Raji (cell line): ENCODE measurements around the gene DOCK11.

Experiments used
- POLR2A ChIP-seq: IDR thresholded peaks from 2 replicates; pipeline ENCODE4 v1.6.1; 2011; ENCODE audit warnings: low read depth, low read length, control low read depth; ENCODE audit not compliant: insufficient read depth

The DOCK11 gene

DNA sequence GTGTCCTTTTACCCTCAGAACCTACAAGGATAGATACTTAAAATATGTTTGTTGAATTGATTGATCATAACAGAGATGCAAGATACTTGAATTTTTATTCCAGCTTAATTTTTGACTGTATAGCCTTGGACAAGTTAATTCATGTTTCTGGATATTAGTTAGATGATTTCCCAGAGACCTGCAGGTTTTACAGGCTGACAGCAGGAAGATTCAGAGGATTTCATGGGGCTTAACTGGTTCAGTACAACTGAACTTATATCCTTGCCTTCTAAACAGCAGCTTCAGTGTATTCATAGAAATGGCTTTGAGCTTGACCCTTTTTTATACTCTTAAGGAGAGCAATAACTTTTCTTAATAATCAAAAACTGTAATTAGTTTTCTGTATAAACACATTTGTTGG lies 169.6 kb downstream of the DOCK11 start:
- TF ChIP-seq POLR2A: no peak

DNA sequence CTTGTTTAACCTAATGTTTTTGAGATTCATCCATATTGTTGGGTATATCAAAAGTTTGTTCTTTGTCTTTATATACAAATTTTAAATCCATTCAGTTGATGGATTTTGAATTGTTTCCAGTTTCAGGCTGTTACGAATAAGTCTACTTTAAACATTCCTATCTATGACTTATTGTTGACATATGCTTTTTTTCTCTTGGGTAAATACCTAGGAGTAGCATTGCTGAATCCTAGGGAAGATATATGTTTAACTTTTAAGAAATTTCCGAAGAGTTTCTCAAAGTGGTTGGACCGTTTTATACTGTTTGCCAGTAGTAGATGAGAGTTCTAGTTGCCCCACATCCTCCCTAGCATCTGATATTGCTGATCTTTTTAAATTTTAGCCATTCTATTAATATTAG lies 170.9 kb downstream of the DOCK11 start:
- no peak for TF ChIP-seq POLR2A

- no peak for TF ChIP-seq POLR2A
Measured at GRCh38 chrX:118669435-118669834, 173.8 kb downstream of the DOCK11 start.

DNA sequence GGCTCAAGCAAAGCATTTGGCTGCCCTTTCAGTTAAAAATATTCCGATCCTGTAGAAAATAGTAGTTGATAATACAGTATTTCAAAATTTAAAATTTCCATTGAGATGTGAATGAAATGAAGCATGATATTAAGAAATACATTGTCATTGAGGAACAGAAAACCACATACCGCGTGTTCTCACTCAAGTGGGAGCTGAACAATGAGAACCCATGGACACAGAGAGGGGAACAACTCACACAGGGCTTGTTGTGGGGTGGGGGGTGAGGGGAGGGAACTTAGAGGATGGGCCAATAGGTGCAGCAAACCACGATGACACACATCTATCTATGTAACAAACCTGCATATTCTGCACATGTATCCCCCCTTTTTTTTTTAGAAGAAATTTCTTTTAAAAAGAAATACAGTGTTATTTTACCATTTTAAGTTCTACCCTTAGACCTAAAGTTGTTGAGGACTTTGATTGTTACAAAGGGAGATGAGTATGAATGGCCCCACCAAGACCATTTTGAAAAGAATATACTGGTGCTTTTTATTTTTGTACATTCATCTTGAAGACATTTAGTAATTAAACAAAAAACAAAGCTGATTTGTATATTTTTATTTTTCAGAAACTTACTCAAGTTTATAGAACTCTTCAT lies 179.8 kb downstream of the DOCK11 start:
- no peak for TF ChIP-seq POLR2A

DNA sequence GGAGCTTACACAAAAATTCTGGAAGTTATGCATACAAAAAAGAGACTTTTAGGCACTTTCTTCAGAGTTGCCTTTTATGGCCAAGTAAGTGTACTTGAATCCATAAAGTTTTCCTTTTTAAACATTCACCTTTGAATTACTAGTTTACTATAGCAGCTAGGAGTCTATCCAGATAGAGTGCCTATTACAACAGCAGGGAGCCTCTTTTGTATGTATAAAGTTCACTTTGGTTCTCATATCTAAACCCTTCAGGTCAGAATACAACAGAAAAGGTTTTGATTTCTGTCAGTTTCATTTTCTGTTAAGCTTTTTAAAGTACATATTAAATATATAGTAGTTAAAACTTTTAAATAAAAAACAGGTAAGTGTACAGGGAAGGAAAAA lies 180.3 kb downstream of the DOCK11 start:
- no peak for TF ChIP-seq POLR2A

- TF ChIP-seq POLR2A: no peak
Measured at GRCh38 chrX:118677318-118677717, 181.7 kb downstream of the DOCK11 start.

DNA sequence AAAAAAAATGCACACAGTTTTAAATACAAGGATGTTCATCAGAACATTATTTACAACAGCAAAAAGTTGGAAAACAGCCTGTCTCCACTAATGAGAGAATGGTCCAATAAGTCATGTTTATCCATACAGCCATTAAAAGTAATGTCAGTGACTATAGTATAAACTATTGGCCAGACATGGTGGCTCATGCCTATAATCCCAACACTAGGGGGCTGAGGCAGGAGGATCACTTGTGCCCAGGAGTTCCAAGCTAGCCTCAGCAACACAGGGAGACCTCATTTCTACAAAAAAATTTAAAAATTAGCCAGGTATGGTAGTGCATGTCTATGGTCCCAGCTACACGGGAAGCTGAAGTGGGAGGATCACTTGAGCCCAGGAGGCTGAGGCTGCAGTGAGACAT lies 183.7 kb downstream of the DOCK11 start:
- TF ChIP-seq POLR2A: no peak

DNA sequence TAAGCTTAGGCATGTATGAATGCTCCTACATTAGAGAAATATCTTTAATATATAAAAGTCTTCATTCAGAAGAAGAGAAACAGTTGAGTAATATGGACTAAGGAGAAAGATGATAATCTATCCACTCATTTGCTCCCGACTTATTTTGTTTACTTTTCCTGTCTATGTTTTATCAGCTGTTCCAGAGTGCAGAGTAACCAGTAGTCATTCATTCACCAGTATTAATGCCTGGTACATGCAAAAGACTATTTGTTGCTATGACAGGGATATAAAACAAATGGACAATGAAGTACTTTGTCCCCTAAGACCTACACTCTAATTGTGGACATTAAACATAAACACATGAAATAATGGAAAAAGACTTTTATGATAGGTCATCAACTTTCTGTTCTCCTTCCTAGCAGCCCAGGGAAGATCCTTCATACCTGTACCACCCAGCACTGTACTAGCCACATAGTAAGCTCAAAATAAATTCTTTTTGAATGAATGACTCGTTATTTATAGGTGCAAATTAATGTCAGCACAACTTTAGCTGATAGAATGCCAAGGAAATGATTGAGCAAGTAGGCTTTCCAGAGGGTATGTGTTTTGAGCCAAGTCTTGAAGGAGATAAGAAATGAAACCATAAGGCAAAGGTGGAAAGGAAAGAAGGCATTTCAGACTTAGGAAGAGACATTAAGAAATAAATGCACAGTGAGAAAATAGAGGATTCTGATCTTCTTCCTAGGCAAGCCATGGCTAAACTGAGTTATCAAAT lies 186.8 kb downstream of the DOCK11 start:
- TF ChIP-seq POLR2A: no peak

DNA sequence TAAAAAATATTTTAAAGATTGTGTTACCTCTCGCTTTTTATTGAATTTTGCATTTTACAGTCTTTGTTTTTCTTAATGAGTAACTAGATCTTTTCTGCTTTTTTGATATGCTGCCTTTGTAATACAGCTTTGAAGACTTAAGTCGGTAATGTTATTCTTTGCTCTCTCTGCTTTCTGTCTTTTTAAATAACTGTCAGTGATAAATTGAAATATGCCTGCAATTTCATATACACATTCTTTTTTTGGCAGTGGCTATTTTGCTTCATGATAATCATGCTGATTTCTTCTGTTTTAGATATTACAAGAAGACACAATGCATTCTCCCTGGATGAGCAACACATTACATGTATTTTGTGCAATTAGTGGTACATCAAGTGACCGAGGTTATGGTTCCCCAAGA lies 189.8 kb downstream of the DOCK11 start:
- no peak for TF ChIP-seq POLR2A

- no peak for TF ChIP-seq POLR2A
Measured at GRCh38 chrX:118688935-118689334, 193.3 kb downstream of the DOCK11 start.

DNA sequence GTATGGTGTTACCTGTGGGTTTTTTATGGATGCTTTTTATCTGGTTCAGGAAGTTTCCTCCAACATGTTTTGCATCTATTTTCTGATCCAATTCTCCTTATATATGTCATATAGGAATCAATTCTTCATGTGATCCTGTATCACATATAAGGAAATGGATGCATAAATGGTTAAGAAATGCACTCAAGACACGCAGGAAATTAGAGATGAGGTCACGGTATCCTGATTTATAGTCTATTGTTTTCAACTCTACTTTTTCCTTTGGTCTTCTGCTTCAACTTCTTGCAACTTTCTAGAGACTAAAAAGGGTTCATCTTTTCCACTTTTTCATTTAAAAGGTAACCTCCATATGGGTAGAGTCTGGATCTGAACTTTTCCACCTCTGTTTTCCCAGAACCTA lies 198.2 kb downstream of the DOCK11 start:
- no peak for TF ChIP-seq POLR2A

GRCh38 chrX:118694638-118695037 lies 199.0 kb downstream of the DOCK11 start:
- no peak for TF ChIP-seq POLR2A

DNA sequence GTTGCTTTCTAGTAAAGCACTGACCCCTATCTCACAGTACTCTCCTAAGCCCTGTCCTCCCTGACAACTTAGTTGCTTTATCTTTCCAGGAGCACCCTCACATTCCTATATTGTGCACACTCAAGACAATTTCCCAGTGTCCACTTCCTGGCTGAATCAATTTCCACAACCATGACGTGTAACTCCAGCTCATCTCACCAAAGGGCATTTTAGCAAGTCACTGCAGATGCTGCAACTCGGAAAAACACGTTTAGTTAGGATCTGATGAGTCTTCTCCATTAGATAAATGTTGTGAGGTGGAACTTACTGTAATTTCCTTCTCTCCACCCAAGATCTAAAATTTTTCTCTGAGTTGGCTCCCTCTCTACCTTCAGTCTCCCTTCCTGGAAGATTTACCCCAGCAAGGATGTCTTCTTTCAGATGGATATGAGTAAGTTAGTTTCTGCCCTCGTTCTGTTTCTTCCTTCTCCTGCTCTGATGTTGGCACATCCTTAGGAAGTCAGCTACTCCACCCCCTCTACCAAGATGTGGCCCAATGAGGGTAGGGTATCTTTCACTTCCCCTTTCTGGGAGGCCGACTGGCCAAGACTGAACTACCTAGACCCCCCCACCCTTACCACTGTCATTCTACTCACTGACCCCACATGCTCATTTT lies 203.0 kb downstream of the DOCK11 start:
- no peak for TF ChIP-seq POLR2A

DNA sequence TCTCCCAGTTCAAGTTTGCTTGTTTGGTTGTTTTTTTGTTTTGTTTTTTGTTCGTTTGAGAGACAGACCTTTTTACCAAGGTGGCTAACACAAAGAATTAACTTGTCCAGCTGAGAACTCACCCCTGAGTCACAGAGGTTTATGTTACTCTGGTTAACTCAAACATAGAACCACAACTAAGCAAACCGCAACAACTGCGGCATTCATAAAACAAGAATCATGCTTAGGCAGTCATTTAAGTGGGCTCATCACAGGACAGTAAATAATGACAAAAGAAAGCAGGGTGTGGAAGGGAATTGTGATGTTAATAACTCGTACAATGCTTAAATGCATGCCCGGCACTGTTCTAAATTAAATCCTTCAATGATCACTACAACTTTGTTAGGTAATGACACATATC lies 207.1 kb downstream of the DOCK11 start:
- TF ChIP-seq POLR2A: no peak

GRCh38 chrX:118706681-118707080 lies 211.1 kb downstream of the DOCK11 start:
- no peak for TF ChIP-seq POLR2A

- no peak for TF ChIP-seq POLR2A
Measured at GRCh38 chrX:118714521-118714920, 218.9 kb downstream of the DOCK11 start.
